Ovary (tissue), 9 donors: ENCODE measurements around the gene ACSF2. TPM values are rescaled to one million over a fixed set of nuclear protein-coding genes. Genes with fewer than 3 reads are reported as not detected.

Experiments used
- DNase-seq, 5 donors: peaks; one replicate each; pipeline ENCODE4 v3.0.0-alpha.2; 2019 to 2020
- H3K27ac ChIP-seq, 2 donors: fragments of 200-600 bp; one replicate each; pipeline versions ENCODE4 v1.5.1 to v1.8.0; 2019 to 2022
- H3K27me3 ChIP-seq: fragments of 200-600 bp; one replicate; pipeline ENCODE4 v1.8.0; 2022
- H3K36me3 ChIP-seq: fragments of 200-600 bp; sonication (generic); one replicate; pipeline ENCODE4 v1.5.1; 2019
- H3K4me1 ChIP-seq: one replicate; pipeline ENCODE4 v1.8.1; 2013; ENCODE audit warnings: mild to moderate bottlenecking, moderate library complexity; ENCODE audit not compliant: insufficient read depth
- H3K4me3 ChIP-seq: fragments of 200-600 bp; sonication (generic); one replicate; pipeline ENCODE4 v1.5.1; 2017
- H3K9me3 ChIP-seq, 2 donors: fragments of 200-600 bp in 1 of 2; sonication (generic) in 1 of 2; one replicate each; pipeline versions ENCODE4 v1.5.1 to v1.8.1; 2013 to 2019; ENCODE audit warnings: mild to moderate bottlenecking in 1 of 2, moderate library complexity in 1 of 2
- EP300 ChIP-seq: sonication (generic); formaldehyde crosslinking; IDR thresholded peaks from one replicate; pipeline ENCODE4 v1.6.1; 2017; ENCODE audit warnings: antibody characterized with exemption
- POLR2A ChIP-seq: fragments of 450-650 bp; IDR thresholded peaks from one replicate; pipeline ENCODE4 v1.6.1; 2017; ENCODE audit warnings: antibody characterized with exemption, mild to moderate bottlenecking, moderate library complexity
- WGBS, 3 donors: extraction: QIAGEN DNeasy Blood & Tissue Kit in 1 of 3; methylation state at CpG; one replicate each; pipeline versions ENCODE4 v1.1.5 to v1.1.7; 2013 to 2017; 5-methylcytosine and 5-hydroxymethylcytosine counted together
- intact Hi-C, 4 donors: fragments of 100-400 bp; cut with DNase I; formaldehyde crosslinking; loops; one replicate each; pipeline versions ENCODE4 v1.11.0 to v1.15.1; 2022 to 2023
- polyA plus RNA-seq, 2 donors: library from polyadenylated mRNA; stranded (reverse); fragments of 200-250 nt in 1 of 2; fragments of 350-450 nt in 1 of 2; fragmentation: Illumina TruSeq in 1 of 2; extraction: RNeasy Lipid Tissue Mini Kit (QIAGEN cat#74804) in 1 of 2; gene quantifications; one replicate each; pipeline ENCODE4 v1.2.3, GENCODE V29; 2013 to 2014
- total RNA-seq, 7 donors: library from RNA; depleted of rRNA in 2 of 7; stranded (reverse); fragments of >200 nt in 2 of 7; fragmentation: NEBNext Ultra II Directional in 3 of 7; extraction: Animal tissue kit (Norgen Biotek cat#: 25700) in 3 of 7; gene quantifications; one replicate each; pipeline versions ENCODE4 v1.1.0 to v1.2.4, GENCODE V29; 2016 to 2023
- TF ChIP-seq, protein P1 (sequence below), 3 donors: fragments of 450-650 bp in 2 of 3; fragments of 200-600 bp in 1 of 3; IDR thresholded peaks; one replicate each; pipeline versions ENCODE4 v1.5.1 to v1.8.0; 2016 to 2022; ENCODE audit warnings: antibody characterized with exemption in 3 of 3, mild to moderate bottlenecking in 1 of 3
- donor health status: DM: no; HTN: no; CAD: no; lungs with moderate emphysema.
- donor health status: DM: no; HTN: no; CAD: no.
- donor health status: Bipolar disorder and iron deficiency.
- donor health status: DM: yes; HTN: yes; CAD: no.
- donor health status: DM: no; HTN: no; CAD: no.
- donor health status: DM: yes; HTN: yes; CAD: no.

ACSF2 gene
- total and polyA plus RNA-seq, 9 donors = 26.7 to 86.0 (median 49.5) TPM

DNA sequence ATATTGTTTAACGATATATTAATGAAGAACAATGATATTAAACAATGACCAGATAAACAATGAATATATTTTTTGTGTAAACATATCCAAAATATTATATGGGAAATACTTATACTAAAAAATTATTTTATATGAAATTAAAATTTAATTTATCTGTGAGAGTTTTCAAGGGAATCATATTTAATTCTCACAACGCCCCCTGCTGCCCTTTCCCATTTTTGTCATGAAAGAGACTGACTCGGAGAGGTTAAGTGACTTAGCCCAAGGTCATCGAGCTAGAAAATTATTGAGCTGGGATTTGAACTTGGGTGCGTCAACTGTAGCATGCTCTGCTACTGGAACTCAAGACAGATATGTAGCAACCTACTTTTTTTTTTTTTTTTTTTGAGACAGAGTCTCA is 75.0 kb downstream of the ACSF2 start:
- H3K4me1 ChIP-seq = no peaks in the 10 kb centered on the region
- WGBS, 3 donors = 43 to 62% (median 51%) methylated on average over 5 of the region's 5 CpGs
- no peak for TF ChIP-seq POLR2A
- no peaks in the 10 kb centered on the region for H3K9me3 ChIP-seq
- H3K4me3 ChIP-seq = no peak overlapping the region
- H3K36me3 ChIP-seq = no peaks in the 10 kb centered on the region
- H3K27me3 ChIP-seq = no peaks in the 10 kb centered on the region
- intact Hi-C loops = no loop called here
- no peak for DNase-seq
- no peak overlapping the region for H3K27ac ChIP-seq

DNA sequence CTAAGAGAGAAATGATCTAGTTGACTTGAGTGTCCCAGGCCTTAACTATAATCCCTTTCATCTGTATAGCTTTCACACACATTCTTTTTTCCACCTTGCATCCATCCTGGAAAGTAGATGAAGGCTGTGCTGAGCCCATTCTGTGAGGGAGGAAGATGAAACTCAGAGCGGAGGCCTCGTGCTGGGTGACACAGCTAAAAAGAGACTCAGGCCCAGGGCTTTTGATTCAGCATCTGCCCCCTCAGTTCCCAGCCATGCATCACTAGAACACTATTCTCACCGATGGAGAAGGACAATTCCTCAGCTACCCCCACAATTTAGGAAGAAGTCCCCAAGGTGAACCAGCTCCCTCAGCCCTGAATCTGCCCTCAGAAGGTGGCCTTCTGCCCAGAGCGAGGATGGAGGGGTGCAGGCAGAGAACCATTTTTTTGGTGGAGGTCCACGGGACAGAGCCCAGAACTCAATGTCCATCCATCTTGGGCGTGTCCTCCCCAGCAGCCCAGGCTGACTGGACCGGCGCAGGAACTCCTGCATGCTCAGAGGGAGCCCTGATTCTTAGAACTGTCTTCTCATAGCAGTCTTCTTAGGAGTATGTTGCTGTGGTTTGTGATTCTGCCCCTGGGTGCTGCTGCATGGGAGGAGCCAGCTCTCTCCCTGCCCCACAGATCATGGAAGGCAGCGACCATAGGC is 76.4 kb downstream of the ACSF2 start:
- intact Hi-C loops = no loop called here
- no peak overlapping the region for H3K27ac ChIP-seq
- 84 to 92% (median 90%) methylated on average over 9 of the region's 9 CpGs for WGBS, 3 donors

DNA sequence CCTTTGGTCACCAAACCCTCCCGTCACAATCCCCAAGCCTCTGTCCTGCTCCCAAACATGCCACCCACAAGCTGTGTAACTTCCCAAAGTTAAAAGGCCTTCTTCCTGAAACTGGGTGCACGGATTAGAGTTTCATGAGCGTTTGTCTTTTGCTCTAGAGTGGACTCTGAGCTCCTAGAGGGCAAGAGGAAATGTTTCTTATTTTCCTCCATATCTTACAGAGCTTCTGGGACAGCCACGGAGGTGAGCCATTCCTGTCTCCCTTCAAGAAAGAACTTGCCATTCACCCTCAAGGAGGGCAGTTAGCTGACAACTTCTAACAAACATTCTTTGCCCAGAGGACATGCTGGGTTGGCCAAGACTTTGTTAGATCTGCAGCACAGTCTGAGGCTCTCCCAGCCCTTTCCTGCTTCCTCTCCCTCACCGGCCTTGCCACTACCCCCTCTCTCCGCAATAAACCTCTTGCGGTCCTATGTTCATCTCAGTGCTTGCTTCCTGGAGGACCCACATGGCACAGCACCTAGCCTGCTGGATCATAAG is 79.6 kb downstream of the ACSF2 start:
- Histone ChIP-seq H3K9me3 (no peaks in the 10 kb centered on the region), H3K4me3 (no peak overlapping the region), H3K36me3 (no peaks in the 10 kb centered on the region), H3K27me3 (no peaks in the 10 kb centered on the region), H3K27ac (no peak overlapping the region), H3K4me1 (peaks cover 4% of the 10 kb centered on the region)
- 81 to 85% (median 84%) methylated on average over 7 of the region's 7 CpGs for WGBS, 3 donors
- intact Hi-C loops = loop anchor here in 1 of 4 donors (5.0 kb wide), 1 partner anchor 37 kb away; no protein-coding TSS in a partner anchor
- DNase-seq = no peak
- TF ChIP-seq POLR2A (no peak), EP300 (no peak)
- TF ChIP-seq, protein P1, sequence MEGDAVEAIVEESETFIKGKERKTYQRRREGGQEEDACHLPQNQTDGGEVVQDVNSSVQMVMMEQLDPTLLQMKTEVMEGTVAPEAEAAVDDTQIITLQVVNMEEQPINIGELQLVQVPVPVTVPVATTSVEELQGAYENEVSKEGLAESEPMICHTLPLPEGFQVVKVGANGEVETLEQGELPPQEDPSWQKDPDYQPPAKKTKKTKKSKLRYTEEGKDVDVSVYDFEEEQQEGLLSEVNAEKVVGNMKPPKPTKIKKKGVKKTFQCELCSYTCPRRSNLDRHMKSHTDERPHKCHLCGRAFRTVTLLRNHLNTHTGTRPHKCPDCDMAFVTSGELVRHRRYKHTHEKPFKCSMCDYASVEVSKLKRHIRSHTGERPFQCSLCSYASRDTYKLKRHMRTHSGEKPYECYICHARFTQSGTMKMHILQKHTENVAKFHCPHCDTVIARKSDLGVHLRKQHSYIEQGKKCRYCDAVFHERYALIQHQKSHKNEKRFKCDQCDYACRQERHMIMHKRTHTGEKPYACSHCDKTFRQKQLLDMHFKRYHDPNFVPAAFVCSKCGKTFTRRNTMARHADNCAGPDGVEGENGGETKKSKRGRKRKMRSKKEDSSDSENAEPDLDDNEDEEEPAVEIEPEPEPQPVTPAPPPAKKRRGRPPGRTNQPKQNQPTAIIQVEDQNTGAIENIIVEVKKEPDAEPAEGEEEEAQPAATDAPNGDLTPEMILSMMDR (IDR thresholded peaks at IDR 0.05) = no peak

More for the DNA sequence above, 76.4 kb downstream of the ACSF2 start:
- Histone ChIP-seq H3K4me3 (no peak overlapping the region), H3K36me3 (no peaks in the 10 kb centered on the region), H3K9me3 (no peaks in the 10 kb centered on the region), H3K4me1 (no peaks in the 10 kb centered on the region), H3K27me3 (no peaks in the 10 kb centered on the region)
- DNase-seq = no peak
- TF ChIP-seq, protein P1 (IDR thresholded peaks at IDR 0.05) = no peak
- no peak for TF ChIP-seq EP300
- TF ChIP-seq POLR2A = no peak

DNA sequence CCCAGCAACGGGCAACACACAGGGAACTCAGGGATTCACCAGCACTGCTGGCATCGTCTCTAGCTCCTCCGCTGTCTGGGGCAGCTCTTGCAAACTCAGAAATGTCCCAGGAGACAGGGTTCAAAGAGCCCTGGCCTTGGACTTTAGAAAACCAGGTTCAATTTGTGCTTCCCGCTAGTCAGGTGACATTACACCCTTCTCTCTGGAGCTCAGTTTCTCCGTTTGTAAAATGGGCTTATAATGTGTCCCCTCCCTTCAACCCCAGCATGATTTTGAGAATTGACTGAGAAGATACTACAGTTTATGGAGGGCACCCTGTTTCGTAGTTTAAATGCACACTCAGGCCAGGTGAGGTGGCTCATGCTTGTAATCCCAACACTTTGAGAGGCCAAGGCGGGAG is 80.3 kb downstream of the ACSF2 start:
- DNase-seq = peak in 1 of 5 donors; percentile 9
- no peaks in the 10 kb centered on the region for H3K9me3 ChIP-seq
- WGBS, 3 donors = 82 to 86% (median 86%) methylated on average over 7 of the region's 7 CpGs
- TF ChIP-seq, protein P1 (IDR thresholded peaks at IDR 0.05) = no peak
- TF ChIP-seq EP300 (no peak), POLR2A (no peak)
- H3K27me3 ChIP-seq = no peaks in the 10 kb centered on the region
- H3K4me3 ChIP-seq = no peak overlapping the region
- H3K36me3 ChIP-seq = no peaks in the 10 kb centered on the region
- H3K27ac ChIP-seq = no peak overlapping the region
- H3K4me1 ChIP-seq = peaks cover 4% of the 10 kb centered on the region
- intact Hi-C loops = loop anchor here in 1 of 4 donors (5.0 kb wide), 1 partner anchor 36 kb away; no protein-coding TSS in a partner anchor
